Fibroblast of lung (primary cell): ENCODE data around the gene ADCK2.

Source experiments
- CTCF ChIP-seq, 2 donors: IDR thresholded peaks in 1 of 2; conservative IDR thresholded peaks in 1 of 2; 1 replicate in 1 of 2; 2 replicates in 1 of 2; pipeline ENCODE4 v1.5.1; 2011 to 2012; ENCODE audit warnings: low read length in 2 of 2, control low read depth in 1 of 2, inconsistent platforms in 1 of 2, low read depth in 1 of 2, mild to moderate bottlenecking in 1 of 2
- EZH2 ChIP-seq: IDR thresholded peaks from 2 replicates; pipeline ENCODE4 v1.5.1; 2012; ENCODE audit warnings: low read length, control low read depth, mild to moderate bottlenecking; ENCODE audit errors: missing control alignments

- TF ChIP-seq CTCF (conservative IDR thresholded peaks at IDR 0.05 in 1 of 2, IDR thresholded peaks at IDR 0.05 in 1 of 2; ENCODE audit: low read depth in 1 of 2, low read length in 2 of 2) (peak; percentile 38 to 46), EZH2 (no peak)
These were observed 34.5 kb upstream of the ADCK2 start for GRCh38 chr7:140638173-140638791.
